Measurements from ENCODE around the gene RCOR2.

RCOR2 gene

DNA sequence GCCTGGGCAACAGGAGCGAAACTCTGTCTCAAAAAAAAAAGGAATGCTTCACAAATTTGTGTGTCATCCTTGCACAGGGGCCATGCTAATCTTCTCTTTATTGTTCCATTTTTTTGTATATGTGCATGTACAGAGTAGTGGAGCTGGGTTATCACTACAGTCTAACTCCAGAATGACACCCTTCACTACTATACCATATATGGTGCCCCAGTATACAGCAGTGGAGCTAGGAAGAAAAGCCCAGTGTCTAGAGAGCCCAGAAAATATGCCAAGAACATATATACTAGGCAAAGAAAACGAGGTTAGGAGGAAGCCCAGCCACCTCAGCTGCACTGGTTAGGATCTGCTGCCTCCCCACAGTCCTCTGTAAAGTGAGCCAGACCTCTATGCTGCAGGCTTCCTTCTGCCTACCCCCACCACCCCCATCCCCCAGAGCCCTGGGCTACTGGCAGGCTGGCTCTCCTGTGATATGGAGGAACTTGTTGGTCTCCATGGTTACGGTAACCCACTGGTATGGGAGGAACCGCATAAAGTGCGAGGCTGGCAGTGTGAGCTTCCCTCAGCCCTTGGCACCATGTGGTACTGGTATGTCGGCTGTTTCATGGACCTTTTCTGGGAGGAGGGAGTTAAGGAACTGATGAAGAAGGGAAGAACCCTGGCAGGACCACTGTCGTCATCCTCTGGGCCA lies 34.3 kb downstream of the RCOR2 start:
- Mint-ChIP-seq H3K4me1 (peaks cover 39% of the 10 kb centered on the region), H3K27ac (no peak overlapping the region), H3K9me3 (no peaks in the 10 kb centered on the region), H3K4me3 (no peak overlapping the region), H3K36me3 (ENCODE audit: low read depth) (no peaks in the 10 kb centered on the region), H3K27me3 (ENCODE audit: low read depth) (peaks cover 3% of the 10 kb centered on the region)
- TF ChIP-seq, protein P1, sequence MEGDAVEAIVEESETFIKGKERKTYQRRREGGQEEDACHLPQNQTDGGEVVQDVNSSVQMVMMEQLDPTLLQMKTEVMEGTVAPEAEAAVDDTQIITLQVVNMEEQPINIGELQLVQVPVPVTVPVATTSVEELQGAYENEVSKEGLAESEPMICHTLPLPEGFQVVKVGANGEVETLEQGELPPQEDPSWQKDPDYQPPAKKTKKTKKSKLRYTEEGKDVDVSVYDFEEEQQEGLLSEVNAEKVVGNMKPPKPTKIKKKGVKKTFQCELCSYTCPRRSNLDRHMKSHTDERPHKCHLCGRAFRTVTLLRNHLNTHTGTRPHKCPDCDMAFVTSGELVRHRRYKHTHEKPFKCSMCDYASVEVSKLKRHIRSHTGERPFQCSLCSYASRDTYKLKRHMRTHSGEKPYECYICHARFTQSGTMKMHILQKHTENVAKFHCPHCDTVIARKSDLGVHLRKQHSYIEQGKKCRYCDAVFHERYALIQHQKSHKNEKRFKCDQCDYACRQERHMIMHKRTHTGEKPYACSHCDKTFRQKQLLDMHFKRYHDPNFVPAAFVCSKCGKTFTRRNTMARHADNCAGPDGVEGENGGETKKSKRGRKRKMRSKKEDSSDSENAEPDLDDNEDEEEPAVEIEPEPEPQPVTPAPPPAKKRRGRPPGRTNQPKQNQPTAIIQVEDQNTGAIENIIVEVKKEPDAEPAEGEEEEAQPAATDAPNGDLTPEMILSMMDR (IDR thresholded peaks at IDR 0.05; ENCODE audit: unreplicated experiment in 3 of 3), result no peak

DNA sequence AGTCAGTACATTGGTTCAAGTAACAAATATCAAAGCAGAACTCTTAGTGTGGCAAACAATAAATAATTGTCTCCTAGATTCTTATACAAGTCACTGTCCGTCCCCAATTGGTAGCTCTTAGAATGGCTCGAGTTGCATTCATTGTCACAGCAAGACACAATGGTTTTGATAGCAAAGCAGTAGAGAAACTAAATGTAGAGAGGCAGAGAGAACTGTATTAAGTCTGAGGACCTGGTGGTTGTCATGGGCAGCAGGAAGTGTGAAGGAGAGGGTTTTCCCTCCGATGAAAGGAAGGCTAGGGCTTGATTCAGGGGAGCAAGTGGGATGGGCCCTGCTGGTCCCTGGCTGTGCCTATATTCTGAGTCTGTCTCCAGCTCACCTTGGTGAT lies 36.6 kb downstream of the RCOR2 start:
- Mint-ChIP-seq H3K27ac (peak overlapping the region; percentile 76 to 84 (median 80)), H3K36me3 (ENCODE audit: low read depth) (no peaks in the 10 kb centered on the region), H3K4me3 (no peak overlapping the region), H3K9me3 (no peaks in the 10 kb centered on the region), H3K4me1 (peaks cover 32% of the 10 kb centered on the region), H3K27me3 (ENCODE audit: low read depth) (peaks cover 3% of the 10 kb centered on the region)
- TF ChIP-seq, protein P1 (IDR thresholded peaks at IDR 0.05; ENCODE audit: unreplicated experiment in 3 of 3), result no peak

DNA sequence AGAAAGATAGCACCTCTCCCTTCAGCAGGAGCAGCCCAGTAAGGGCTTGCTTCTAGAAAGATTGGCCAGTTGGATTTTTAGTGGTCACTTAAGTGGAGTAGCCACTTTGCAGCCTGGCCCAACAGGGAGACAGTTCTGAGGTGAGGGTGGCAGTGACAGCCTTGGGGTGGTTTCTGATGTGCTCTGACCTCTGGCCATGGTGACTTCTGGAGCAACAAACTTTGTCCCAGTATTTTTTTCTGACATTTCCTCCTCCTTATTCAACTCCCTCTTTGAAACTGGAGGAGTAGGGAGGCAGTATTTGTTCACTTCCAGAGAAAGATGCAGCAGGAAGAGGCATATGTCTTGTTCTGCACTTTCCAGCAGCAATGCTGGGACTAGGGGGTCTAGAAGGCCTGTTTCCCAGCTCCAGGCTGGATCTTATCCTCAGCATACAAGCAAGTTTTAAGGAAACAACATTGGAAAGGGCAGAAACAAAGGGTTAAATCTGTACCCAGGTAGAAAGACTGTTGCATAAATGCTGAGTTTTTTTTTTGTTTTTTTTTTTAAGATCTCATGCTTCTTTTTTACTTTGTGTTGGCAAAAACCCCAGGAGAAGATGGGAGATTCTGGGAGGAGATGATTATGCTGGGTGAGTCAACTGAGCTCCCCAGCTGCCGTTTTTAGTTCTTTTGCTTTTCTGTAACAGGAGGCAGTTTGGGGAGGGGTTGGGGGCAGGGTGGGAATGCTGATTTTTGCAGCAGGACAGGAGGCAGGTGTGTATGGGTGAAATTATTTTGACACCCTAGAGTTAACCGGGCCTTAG lies 37.2 kb downstream of the RCOR2 start:
- Mint-ChIP-seq H3K27me3 (ENCODE audit: low read depth) (peaks cover 3% of the 10 kb centered on the region), H3K27ac (peak overlapping the region; percentile 76 to 84 (median 80)), H3K4me3 (peak overlapping the region in 1 of 3 experiments; percentile 61), H3K9me3 (no peaks in the 10 kb centered on the region), H3K36me3 (ENCODE audit: low read depth) (no peaks in the 10 kb centered on the region), H3K4me1 (peaks cover 33% of the 10 kb centered on the region)
- TF ChIP-seq, protein P1 (IDR thresholded peaks at IDR 0.05; ENCODE audit: unreplicated experiment in 3 of 3), result no peak

DNA sequence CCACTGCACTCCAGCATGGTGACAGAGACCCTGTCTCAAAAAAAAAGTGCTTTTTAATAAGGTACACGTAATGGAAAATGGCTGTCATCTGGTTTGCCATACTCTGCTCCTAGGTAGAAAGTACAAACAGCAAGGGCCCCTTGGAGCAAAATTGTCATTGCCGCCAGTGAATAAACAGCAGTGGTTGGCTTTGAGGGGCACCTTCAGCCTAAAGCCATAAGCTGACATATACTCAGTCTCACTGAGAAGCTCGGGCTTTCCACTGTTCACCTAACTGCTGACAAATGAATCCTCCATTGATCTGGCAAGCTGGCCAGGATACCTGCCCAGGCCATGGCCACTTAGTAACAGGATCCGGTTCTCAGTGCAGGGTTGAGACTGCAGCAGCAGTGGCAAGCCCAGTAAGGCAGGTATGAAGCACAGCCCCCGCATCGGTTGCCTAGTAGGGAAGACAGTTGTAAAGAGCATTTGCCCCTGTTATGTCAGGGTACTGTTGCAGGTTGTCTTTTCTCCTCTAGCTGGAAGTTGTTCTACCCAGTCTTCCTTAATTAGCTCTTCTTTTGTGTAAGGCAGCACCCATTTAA lies 39.2 kb downstream of the RCOR2 start:
- H3K4me1 Mint-ChIP-seq, result peaks cover 36% of the 10 kb centered on the region
- TF ChIP-seq, protein P1 (IDR thresholded peaks at IDR 0.05; ENCODE audit: unreplicated experiment in 3 of 3), result no peak
- no peaks in the 10 kb centered on the region for H3K27me3 Mint-ChIP-seq (ENCODE audit: low read depth)
- H3K27ac Mint-ChIP-seq, result peak overlapping the region in 1 of 3 experiments; percentile 21
- H3K4me3 Mint-ChIP-seq, result no peak overlapping the region
- no peaks in the 10 kb centered on the region for H3K36me3 Mint-ChIP-seq (ENCODE audit: low read depth)
- no peaks in the 10 kb centered on the region for H3K9me3 Mint-ChIP-seq

DNA sequence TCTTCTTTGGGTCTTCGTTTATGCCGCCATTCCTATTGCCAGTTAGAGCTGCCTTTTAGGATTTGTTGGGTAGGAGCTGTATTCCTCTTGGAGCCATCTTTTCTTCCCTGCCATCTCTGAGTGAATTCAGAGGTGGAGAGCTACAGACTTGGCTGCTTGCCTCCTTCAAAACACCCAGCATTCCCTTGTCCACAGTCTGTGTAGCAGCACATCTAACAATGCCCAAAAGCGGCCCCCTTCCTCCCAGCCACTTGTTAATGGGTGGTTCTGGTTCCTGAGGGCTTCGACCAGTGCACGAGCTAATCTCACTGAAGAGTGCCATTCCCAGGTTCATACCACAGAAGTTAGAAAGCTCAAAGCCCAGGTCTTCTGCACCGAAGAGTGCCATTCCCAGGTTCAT lies 40.3 kb downstream of the RCOR2 start:
- no peaks in the 10 kb centered on the region for H3K27me3 Mint-ChIP-seq (ENCODE audit: low read depth)
- peaks cover 45% of the 10 kb centered on the region for H3K4me1 Mint-ChIP-seq
- H3K36me3 Mint-ChIP-seq (ENCODE audit: low read depth), result no peaks in the 10 kb centered on the region
- H3K9me3 Mint-ChIP-seq, result no peaks in the 10 kb centered on the region
- TF ChIP-seq, protein P1 (IDR thresholded peaks at IDR 0.05; ENCODE audit: unreplicated experiment in 3 of 3), result no peak
- H3K27ac Mint-ChIP-seq, result no peak overlapping the region
- no peak overlapping the region for H3K4me3 Mint-ChIP-seq
